Prostate gland (tissue), 2 donors: ENCODE measurements around the gene CYS1. TPM values are rescaled to one million over a fixed set of nuclear protein-coding genes. Genes with fewer than 3 reads are reported as not detected.
"Not testable (repeated sequence)": the region's sequence is repeated elsewhere in the genome, so short reads cannot be mapped to it uniquely, and the experiment has no call there.

Experiments used
- DNase-seq: peaks from one replicate; pipeline ENCODE4 v3.0.0-alpha.2; 2019; ENCODE audit warnings: low spot score
- H3K27ac ChIP-seq, 2 donors: fragments of 200-600 bp; sonication (generic); 2 replicates each; pipeline ENCODE4 v1.5.1; 2017 to 2019
- H3K27me3 ChIP-seq: fragments of 200-600 bp; sonication (generic); replicated peaks from 2 replicates; pipeline ENCODE4 v1.5.1; 2019; ENCODE audit not compliant: insufficient read depth
- H3K36me3 ChIP-seq, 2 donors: fragments of 200-600 bp; sonication (generic); 1 replicate in 1 of 2; 2 replicates in 1 of 2; pipeline versions ENCODE4 v1.5.1 to v1.8.1; 2017 to 2019
- H3K4me1 ChIP-seq: fragments of 200-600 bp; sonication (generic); replicated peaks from 2 replicates; pipeline ENCODE4 v1.5.1; 2019
- H3K4me3 ChIP-seq, 2 donors: fragments of 200-600 bp; sonication (generic); 2 replicates each; pipeline ENCODE4 v1.5.1; 2017 to 2019
- H3K9me3 ChIP-seq: fragments of 200-600 bp; sonication (generic); 2 replicates; pipeline ENCODE4 v1.5.1; 2017
- CTCF ChIP-seq, 4 experiments: fragments of 200-600 bp in 2 of 4; fragments of 450-650 bp in 2 of 4; sonication (generic) in 2 of 4; IDR thresholded peaks; 1 replicate in 3 of 4; 2 replicates in 1 of 4; pipeline ENCODE4 v1.5.1; 2016 to 2019; ENCODE audit warnings: antibody characterized with exemption in 4 of 4, mild to moderate bottlenecking in 2 of 4, moderate library complexity in 2 of 4
- POLR2A ChIP-seq: fragments of 450-650 bp; IDR thresholded peaks from one replicate; pipeline ENCODE4 v1.6.1; 2016; ENCODE audit warnings: antibody characterized with exemption, mild to moderate bottlenecking
- POLR2AphosphoS5 ChIP-seq: sonication (generic); formaldehyde crosslinking; IDR thresholded peaks from one replicate; pipeline ENCODE4 v1.6.1; 2017; ENCODE audit warnings: antibody characterized with exemption
- WGBS: methylation state at CpG from one replicate; pipeline ENCODE4 v1.1.5; 2018; 5-methylcytosine and 5-hydroxymethylcytosine counted together
- intact Hi-C: fragments of 100-400 bp; cut with DNase I; formaldehyde crosslinking; loops from one replicate; pipeline ENCODE4 v1.14.2; 2022
- total RNA-seq, 2 donors: library from RNA; depleted of rRNA; stranded (reverse); fragments of >200 nt; gene quantifications; one replicate each; pipeline ENCODE4 v1.1.0, GENCODE V29; 2016

Gene CYS1
- total RNA-seq, 2 donors from 2014 or later: 1.5 to 5.2 TPM

- Histone ChIP-seq H3K9me3 (no peaks in the 10 kb centered on the region), H3K36me3 (no peaks in the 10 kb centered on the region), H3K27me3 (no peaks in the 10 kb centered on the region), H3K27ac (no peak overlapping the region), H3K4me3 (no peak overlapping the region), H3K4me1 (no peaks in the 10 kb centered on the region)
- no peak for DNase-seq
- intact Hi-C loops: no loop called here
- TF ChIP-seq CTCF (IDR thresholded peaks at IDR 0.05) (no peak), POLR2AphosphoS5 (no peak), POLR2A (no peak)
- 91% methylated on average over 42 of the region's 42 CpGs for WGBS
Measured at GRCh38 chr2:10014418-10015190, 65.6 kb downstream of the CYS1 start.

GRCh38 chr2:10013651-10014417 lies 66.4 kb downstream of the CYS1 start:
- H3K9me3 ChIP-seq, H3K4me1 ChIP-seq, DNase-seq, H3K36me3 ChIP-seq, H3K27me3 ChIP-seq, intact Hi-C loops, H3K4me3 ChIP-seq, H3K27ac ChIP-seq: not testable (repeated sequence)
- 92% methylated on average over 43 of the region's 43 CpGs for WGBS

GRCh38 chr2:10012963-10013461 lies 67.2 kb downstream of the CYS1 start:
- H3K27ac ChIP-seq: no peak overlapping the region
- no peak overlapping the region for H3K4me3 ChIP-seq
- H3K4me1 ChIP-seq: no peaks in the 10 kb centered on the region
- no peak for DNase-seq
- 92% methylated on average over 29 of the region's 29 CpGs for WGBS
- H3K9me3 ChIP-seq: no peaks in the 10 kb centered on the region
- H3K27me3 ChIP-seq: no peaks in the 10 kb centered on the region
- intact Hi-C loops: no loop called here
- TF ChIP-seq CTCF (IDR thresholded peaks at IDR 0.05) (no peak), POLR2AphosphoS5 (no peak), POLR2A (no peak)
- H3K36me3 ChIP-seq: no peaks in the 10 kb centered on the region

- DNase-seq, H3K4me3 ChIP-seq, H3K36me3 ChIP-seq, H3K4me1 ChIP-seq, H3K27ac ChIP-seq, intact Hi-C loops, H3K27me3 ChIP-seq, H3K9me3 ChIP-seq: not testable (repeated sequence)
- 94% methylated on average over 37 of the region's 37 CpGs for WGBS
Measured at GRCh38 chr2:10012366-10012962, 67.7 kb downstream of the CYS1 start.

- H3K4me3 ChIP-seq, H3K9me3 ChIP-seq, H3K27me3 ChIP-seq, intact Hi-C loops, H3K27ac ChIP-seq, H3K4me1 ChIP-seq, DNase-seq, H3K36me3 ChIP-seq: not testable (repeated sequence)
- 94% methylated on average over 61 of the region's 61 CpGs for WGBS
Measured at GRCh38 chr2:10011606-10012325, 68.4 kb downstream of the CYS1 start.

- intact Hi-C loops, H3K27ac ChIP-seq, H3K27me3 ChIP-seq, H3K9me3 ChIP-seq, H3K4me3 ChIP-seq, H3K4me1 ChIP-seq, H3K36me3 ChIP-seq, DNase-seq: not testable (repeated sequence)
- 92% methylated on average over 52 of the region's 52 CpGs for WGBS
Measured at GRCh38 chr2:10010861-10011605, 69.2 kb downstream of the CYS1 start.
